ENCODE results near the gene NFKB2.

NFKB2 gene

DNA sequence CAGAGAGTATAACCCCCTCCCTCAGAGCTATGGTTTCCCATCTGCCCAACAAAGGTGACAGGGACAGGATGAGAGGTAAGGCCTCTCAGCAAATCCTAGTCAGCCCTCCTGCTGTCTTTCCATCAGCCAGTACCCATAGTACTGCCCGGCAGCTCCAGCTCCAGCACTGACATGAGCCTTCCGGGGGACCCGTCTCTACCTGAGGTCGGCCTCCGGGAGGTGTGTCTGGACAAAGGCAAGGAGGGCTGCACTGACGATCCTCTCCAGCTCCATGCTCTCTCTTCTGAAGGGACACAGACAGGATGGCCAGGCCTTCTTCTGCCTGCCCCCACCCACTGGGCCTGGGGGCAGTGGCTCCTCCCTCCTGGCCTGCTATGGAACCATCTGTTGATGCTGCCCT, 29.4 kb downstream of the NFKB2 start:
- Histone ChIP-seq H3K56ac (ENCODE audit: low read length) (no peak overlapping the region), H2BK120ac (ENCODE audit: low read depth, low read length) (no peak overlapping the region), H3K27me3 (ENCODE audit: insufficient read depth, low read length, poor library complexity) (no peaks in the 10 kb centered on the region), H3K9ac (ENCODE audit: low read length) (no peak overlapping the region), H4K8ac (ENCODE audit: low read depth, low read length) (no peak overlapping the region), H3K4me3 (ENCODE audit: low read length) (no peak overlapping the region), H3K4ac (ENCODE audit: low read depth, low read length) (no peak overlapping the region), H3K4me2 (ENCODE audit: low read length) (no peak overlapping the region), H3K79me2 (ENCODE audit: control insufficient read depth, insufficient read depth, low read length) (no peaks in the 10 kb centered on the region), H3K23ac (ENCODE audit: low read length) (no peak overlapping the region), H3K4me1 (ENCODE audit: control insufficient read depth, low read depth, low read length) (peaks cover 5% of the 10 kb centered on the region), H4K5ac (ENCODE audit: low read length) (no peak overlapping the region), H2AK5ac (ENCODE audit: low read length) (no peak overlapping the region), H3K36me3 (ENCODE audit: control insufficient read depth, insufficient read depth, low read length) (no peaks in the 10 kb centered on the region), H2BK15ac (replicated peaks; ENCODE audit: low read depth) (no peak overlapping the region), H3K79me1 (ENCODE audit: low read length) (no peaks in the 10 kb centered on the region), H2BK5ac (ENCODE audit: low read length) (no peak overlapping the region), H3K27ac (ENCODE audit: low read depth, low read length) (no peak overlapping the region), H3K18ac (ENCODE audit: low read length) (no peak overlapping the region)
- DNase-seq, result no peak
- no CpG with 5 or more reads among the region's 6 CpGs for WGBS (ENCODE audit: extremely low coverage, insufficient coverage, low lambda C conversion rate)

DNA sequence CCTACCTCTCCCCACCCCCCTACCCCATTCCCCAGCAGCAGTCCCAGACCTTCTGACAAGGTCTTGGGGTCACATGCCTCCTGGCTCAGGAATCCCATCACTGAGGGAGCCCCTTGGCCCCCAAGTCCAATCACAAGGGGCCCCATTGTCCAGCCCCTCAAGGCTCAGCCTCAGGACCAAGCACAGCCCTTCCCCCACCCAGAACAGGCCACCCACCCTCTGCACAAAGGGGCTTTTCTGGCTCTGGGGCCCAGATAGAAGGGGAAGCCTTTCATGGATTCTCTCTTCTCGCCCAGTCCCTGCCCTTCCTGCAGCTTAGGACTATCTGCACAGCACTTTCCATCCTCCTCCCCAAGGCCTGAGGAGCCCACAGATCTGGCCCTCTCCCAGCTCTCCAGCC, 29.9 kb downstream of the NFKB2 start:
- Histone ChIP-seq H3K27ac (ENCODE audit: low read depth, low read length) (no peak overlapping the region), H3K4ac (ENCODE audit: low read depth, low read length) (no peak overlapping the region), H3K9ac (ENCODE audit: low read length) (no peak overlapping the region), H2BK120ac (ENCODE audit: low read depth, low read length) (no peak overlapping the region), H3K56ac (ENCODE audit: low read length) (no peak overlapping the region), H2BK5ac (ENCODE audit: low read length) (no peak overlapping the region), H2BK15ac (replicated peaks; ENCODE audit: low read depth) (no peak overlapping the region), H3K36me3 (ENCODE audit: control insufficient read depth, insufficient read depth, low read length) (no peaks in the 10 kb centered on the region), H3K79me1 (ENCODE audit: low read length) (no peaks in the 10 kb centered on the region), H3K79me2 (ENCODE audit: control insufficient read depth, insufficient read depth, low read length) (no peaks in the 10 kb centered on the region), H3K23ac (ENCODE audit: low read length) (no peak overlapping the region), H3K27me3 (ENCODE audit: insufficient read depth, low read length, poor library complexity) (no peaks in the 10 kb centered on the region), H4K5ac (ENCODE audit: low read length) (no peak overlapping the region), H2AK5ac (ENCODE audit: low read length) (no peak overlapping the region), H3K4me1 (ENCODE audit: control insufficient read depth, low read depth, low read length) (peaks cover 5% of the 10 kb centered on the region), H3K18ac (ENCODE audit: low read length) (no peak overlapping the region), H3K4me2 (ENCODE audit: low read length) (no peak overlapping the region), H3K4me3 (ENCODE audit: low read length) (no peak overlapping the region), H4K8ac (ENCODE audit: low read depth, low read length) (no peak overlapping the region)
- WGBS (ENCODE audit: extremely low coverage, insufficient coverage, low lambda C conversion rate), result no CpG with 5 or more reads among the region's 1 CpG
- DNase-seq, result no peak

DNA sequence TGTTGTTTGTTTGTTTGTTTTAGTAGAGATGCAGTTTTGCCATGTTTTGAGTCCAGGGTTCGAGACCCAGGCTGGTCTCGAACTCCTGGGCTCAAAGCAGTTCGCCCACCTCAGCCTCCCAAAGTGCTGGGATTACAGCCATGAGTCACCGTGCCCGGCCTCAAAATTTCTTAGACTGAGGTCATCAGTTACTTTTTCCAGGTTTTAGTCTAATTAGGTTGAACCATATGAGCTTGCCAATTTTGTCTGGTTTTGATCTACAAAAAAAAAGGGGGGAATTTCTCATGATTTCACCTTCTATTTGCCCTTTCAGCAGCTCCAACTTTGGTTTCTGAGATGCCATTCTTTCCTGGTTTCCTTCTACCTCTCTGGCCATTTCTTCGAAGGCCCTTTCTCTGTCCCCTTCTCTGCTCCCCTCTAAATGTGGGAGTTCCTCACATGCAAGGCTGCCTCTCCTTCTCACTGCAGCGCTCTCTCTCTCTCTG, 31.3 kb downstream of the NFKB2 start:
- DNase-seq, result no peak
- no peak overlapping the region for H3K9ac ChIP-seq (ENCODE audit: low read length)
- H3K56ac ChIP-seq (ENCODE audit: low read length), result no peak overlapping the region
- no peak overlapping the region for H2BK5ac ChIP-seq (ENCODE audit: low read length)
- WGBS (ENCODE audit: extremely low coverage, insufficient coverage, low lambda C conversion rate), result no CpG with 5 or more reads among the region's 7 CpGs
- no peak overlapping the region for H3K23ac ChIP-seq (ENCODE audit: low read length)
- no peak overlapping the region for H3K4me3 ChIP-seq (ENCODE audit: low read length)
- peaks cover 3% of the 10 kb centered on the region for H3K79me1 ChIP-seq (ENCODE audit: low read length)
- no peak overlapping the region for H3K27ac ChIP-seq (ENCODE audit: low read depth, low read length)
- H2BK120ac ChIP-seq (ENCODE audit: low read depth, low read length), result no peak overlapping the region
- H3K4me1 ChIP-seq (ENCODE audit: control insufficient read depth, low read depth, low read length), result peaks cover 5% of the 10 kb centered on the region
- no peaks in the 10 kb centered on the region for H3K36me3 ChIP-seq (ENCODE audit: control insufficient read depth, insufficient read depth, low read length)
- H3K4ac ChIP-seq (ENCODE audit: low read depth, low read length), result no peak overlapping the region
- H3K4me2 ChIP-seq (ENCODE audit: low read length), result no peak overlapping the region
- H2AK5ac ChIP-seq (ENCODE audit: low read length), result no peak overlapping the region
- H3K27me3 ChIP-seq (ENCODE audit: insufficient read depth, low read length, poor library complexity), result no peaks in the 10 kb centered on the region
- H2BK15ac ChIP-seq (replicated peaks; ENCODE audit: low read depth), result no peak overlapping the region
- no peaks in the 10 kb centered on the region for H3K79me2 ChIP-seq (ENCODE audit: control insufficient read depth, insufficient read depth, low read length)
- H4K5ac ChIP-seq (ENCODE audit: low read length), result no peak overlapping the region
- no peak overlapping the region for H4K8ac ChIP-seq (ENCODE audit: low read depth, low read length)
- H3K18ac ChIP-seq (ENCODE audit: low read length), result no peak overlapping the region

DNA sequence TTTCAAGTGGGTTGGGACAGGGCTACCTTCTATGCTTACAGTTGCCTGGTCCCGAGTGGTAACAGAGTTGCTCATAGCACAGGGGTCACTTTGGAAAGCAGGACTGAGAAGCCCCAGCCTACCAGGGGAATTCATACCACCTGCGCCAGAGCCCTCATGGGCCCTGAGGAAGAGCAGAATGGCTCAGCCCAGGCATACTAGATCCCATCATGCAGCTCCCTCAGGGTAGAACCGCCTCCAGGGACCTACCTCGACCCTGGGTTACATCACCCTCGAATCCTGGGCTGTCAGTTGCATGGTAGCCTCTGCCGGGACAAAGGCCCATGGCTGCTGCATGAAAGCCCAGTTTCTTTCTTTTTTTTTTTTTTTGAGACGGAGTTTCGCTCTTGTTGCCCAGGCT, 34.0 kb downstream of the NFKB2 start:
- Histone ChIP-seq H3K23ac (ENCODE audit: low read length) (no peak overlapping the region), H3K56ac (ENCODE audit: low read length) (no peak overlapping the region), H2BK15ac (replicated peaks; ENCODE audit: low read depth) (no peak overlapping the region), H2BK120ac (ENCODE audit: low read depth, low read length) (no peak overlapping the region), H4K5ac (ENCODE audit: low read length) (no peak overlapping the region), H3K18ac (ENCODE audit: low read length) (no peak overlapping the region), H3K9ac (ENCODE audit: low read length) (no peak overlapping the region), H3K79me2 (ENCODE audit: control insufficient read depth, insufficient read depth, low read length) (no peaks in the 10 kb centered on the region), H4K8ac (ENCODE audit: low read depth, low read length) (no peak overlapping the region), H3K4ac (ENCODE audit: low read depth, low read length) (no peak overlapping the region), H2AK5ac (ENCODE audit: low read length) (no peak overlapping the region), H3K36me3 (ENCODE audit: control insufficient read depth, insufficient read depth, low read length) (no peaks in the 10 kb centered on the region), H3K4me3 (ENCODE audit: low read length) (no peak overlapping the region), H3K27ac (ENCODE audit: low read depth, low read length) (no peak overlapping the region), H3K4me1 (ENCODE audit: control insufficient read depth, low read depth, low read length) (no peaks in the 10 kb centered on the region), H2BK5ac (ENCODE audit: low read length) (no peak overlapping the region), H3K27me3 (ENCODE audit: insufficient read depth, low read length, poor library complexity) (no peaks in the 10 kb centered on the region), H3K79me1 (ENCODE audit: low read length) (peaks cover 3% of the 10 kb centered on the region), H3K4me2 (ENCODE audit: low read length) (no peak overlapping the region)
- no CpG with 5 or more reads among the region's 8 CpGs for WGBS (ENCODE audit: extremely low coverage, insufficient coverage, low lambda C conversion rate)
- DNase-seq, result no peak

DNA sequence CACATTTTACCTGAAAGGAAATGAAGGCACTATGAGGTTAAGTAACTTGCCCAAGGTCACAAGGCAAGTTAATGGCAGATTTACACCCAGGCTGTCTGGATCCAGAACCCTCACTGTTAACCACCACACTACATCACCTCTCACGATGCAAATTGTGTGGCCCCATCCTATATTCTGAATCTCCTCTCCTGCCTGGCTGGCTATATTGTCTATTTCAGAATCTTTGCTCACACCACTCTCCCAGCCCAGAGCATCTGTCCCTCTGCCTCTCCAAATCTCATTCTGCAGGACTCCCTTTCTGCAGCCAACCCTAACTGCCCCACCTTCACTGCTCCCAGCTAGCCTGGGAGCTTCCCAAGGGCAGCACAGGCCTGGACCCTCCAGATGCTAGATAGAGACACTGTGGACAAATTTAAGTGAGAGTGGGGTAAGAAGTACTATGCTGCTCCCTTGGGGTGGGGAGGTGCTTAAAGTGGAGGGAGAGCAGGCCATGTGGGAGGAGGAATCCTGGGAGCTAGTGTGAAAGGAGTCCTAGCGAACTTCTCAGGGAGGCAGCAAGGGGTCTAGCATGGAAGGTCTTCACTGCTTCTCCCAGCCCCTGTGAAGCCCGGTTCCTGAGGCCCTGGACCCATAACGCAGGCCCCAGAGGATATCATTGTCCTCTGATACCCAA, 36.1 kb downstream of the NFKB2 start:
- no peak overlapping the region for H2BK5ac ChIP-seq (ENCODE audit: low read length)
- peak overlapping the region; percentile 80 for H3K9ac ChIP-seq (ENCODE audit: low read length)
- H3K27ac ChIP-seq (ENCODE audit: low read depth, low read length), result no peak overlapping the region
- H3K56ac ChIP-seq (ENCODE audit: low read length), result peak overlapping the region; percentile 90
- peaks cover 3% of the 10 kb centered on the region for H3K4me1 ChIP-seq (ENCODE audit: control insufficient read depth, low read depth, low read length)
- H3K27me3 ChIP-seq (ENCODE audit: insufficient read depth, low read length, poor library complexity), result no peaks in the 10 kb centered on the region
- H3K4me2 ChIP-seq (ENCODE audit: low read length), result peak overlapping the region; percentile 68
- peak overlapping the region; percentile 31 for H2AK5ac ChIP-seq (ENCODE audit: low read length)
- peak overlapping the region; percentile 49 for H3K4ac ChIP-seq (ENCODE audit: low read depth, low read length)
- peak overlapping the region; percentile 51 for H3K18ac ChIP-seq (ENCODE audit: low read length)
- no CpG with 5 or more reads among the region's 4 CpGs for WGBS (ENCODE audit: extremely low coverage, insufficient coverage, low lambda C conversion rate)
- H2BK15ac ChIP-seq (replicated peaks; ENCODE audit: low read depth), result no peak overlapping the region
- H3K4me3 ChIP-seq (ENCODE audit: low read length), result peak overlapping the region; percentile 51
- H3K79me2 ChIP-seq (ENCODE audit: control insufficient read depth, insufficient read depth, low read length), result no peaks in the 10 kb centered on the region
- H4K8ac ChIP-seq (ENCODE audit: low read depth, low read length), result no peak overlapping the region
- no peak overlapping the region for H4K5ac ChIP-seq (ENCODE audit: low read length)
- H3K79me1 ChIP-seq (ENCODE audit: low read length), result peaks cover 3% of the 10 kb centered on the region
- DNase-seq, result peak; percentile 55
- H3K36me3 ChIP-seq (ENCODE audit: control insufficient read depth, insufficient read depth, low read length), result no peaks in the 10 kb centered on the region
- H2BK120ac ChIP-seq (ENCODE audit: low read depth, low read length), result no peak overlapping the region
- no peak overlapping the region for H3K23ac ChIP-seq (ENCODE audit: low read length)
